ENCODE results near the gene MYBPC1.

GRCh38 chr12:101650346-101651117 is 55.8 kb downstream of the MYBPC1 start:
- TF ChIP-seq CTCF (conservative IDR thresholded peaks at IDR 0.05 in 1 of 2, IDR thresholded peaks at IDR 0.05 in 1 of 2; ENCODE audit: extremely low read depth in 1 of 2, insufficient read depth in 1 of 2, low read depth in 1 of 2, low read length in 2 of 2) (no peak), EZH2 (IDR thresholded peaks at IDR 0.05; ENCODE audit: borderline replicate concordance, low read length) (no peak)
